ENCODE data around the gene KCNF1. TPM values are rescaled to one million over a fixed set of nuclear protein-coding genes. Genes with fewer than 3 reads are reported as not detected.

Gene KCNF1
- total and polyA plus RNA-seq, 2 of the 8 experiments (the other 6 are each of a cell fraction or from before 2014, with no cell fraction given), result 0.48 to 1.5 TPM

GRCh38 chr2:10947446-10948187 is 35.9 kb downstream of the KCNF1 start (continued):
- TF ChIP-seq TAF1 (IDR thresholded peaks at IDR 0.05; ENCODE audit: low read depth, low read length), result no peak
- no peak for TF ChIP-seq SP2 (IDR thresholded peaks at IDR 0.05; ENCODE audit: low read length)
- TF ChIP-seq TBP (IDR thresholded peaks at IDR 0.05; ENCODE audit: low read depth, low read length), result no peak
- no peak for TF ChIP-seq RNF2 (IDR thresholded peaks at IDR 0.05; ENCODE audit: borderline replicate concordance, low read depth, low read length, missing control alignments, poor library complexity, severe bottlenecking)
